Measurements from ENCODE around the gene LINS1.

DNA sequence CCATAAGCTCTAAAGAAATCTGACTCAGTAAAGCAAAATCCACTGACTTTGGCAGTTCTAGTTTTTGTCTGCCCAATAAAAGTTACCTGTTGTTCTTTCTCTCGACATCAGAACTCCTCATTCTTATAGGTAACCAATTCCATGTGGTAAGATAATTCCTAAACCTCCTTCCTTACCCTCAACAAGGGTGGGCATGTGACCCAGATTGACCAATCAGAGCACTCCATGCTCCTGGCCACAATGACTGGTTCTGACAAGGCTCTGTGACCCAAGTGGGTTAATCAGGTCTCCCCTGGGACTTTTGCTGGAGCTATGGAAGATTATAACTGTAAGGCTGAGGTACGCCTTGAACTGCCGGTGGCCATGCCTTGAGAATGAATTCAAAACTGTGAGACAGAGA, 31.7 kb downstream of the LINS1 start:
- TF ChIP-seq, protein P1, sequence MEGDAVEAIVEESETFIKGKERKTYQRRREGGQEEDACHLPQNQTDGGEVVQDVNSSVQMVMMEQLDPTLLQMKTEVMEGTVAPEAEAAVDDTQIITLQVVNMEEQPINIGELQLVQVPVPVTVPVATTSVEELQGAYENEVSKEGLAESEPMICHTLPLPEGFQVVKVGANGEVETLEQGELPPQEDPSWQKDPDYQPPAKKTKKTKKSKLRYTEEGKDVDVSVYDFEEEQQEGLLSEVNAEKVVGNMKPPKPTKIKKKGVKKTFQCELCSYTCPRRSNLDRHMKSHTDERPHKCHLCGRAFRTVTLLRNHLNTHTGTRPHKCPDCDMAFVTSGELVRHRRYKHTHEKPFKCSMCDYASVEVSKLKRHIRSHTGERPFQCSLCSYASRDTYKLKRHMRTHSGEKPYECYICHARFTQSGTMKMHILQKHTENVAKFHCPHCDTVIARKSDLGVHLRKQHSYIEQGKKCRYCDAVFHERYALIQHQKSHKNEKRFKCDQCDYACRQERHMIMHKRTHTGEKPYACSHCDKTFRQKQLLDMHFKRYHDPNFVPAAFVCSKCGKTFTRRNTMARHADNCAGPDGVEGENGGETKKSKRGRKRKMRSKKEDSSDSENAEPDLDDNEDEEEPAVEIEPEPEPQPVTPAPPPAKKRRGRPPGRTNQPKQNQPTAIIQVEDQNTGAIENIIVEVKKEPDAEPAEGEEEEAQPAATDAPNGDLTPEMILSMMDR (IDR thresholded peaks at IDR 0.05; ENCODE audit: insufficient read depth, low read length, poor library complexity, severe bottlenecking): no peak
- no peak for TF ChIP-seq EZH2phosphoT487 (conservative IDR thresholded peaks at IDR 0.05; ENCODE audit: low read length)

Data from SU-DHL-6 (cell line).